H1 (cell line): ENCODE results near the gene EPB41L4B. TPM values are rescaled to one million over a fixed set of nuclear protein-coding genes. Genes with fewer than 3 reads are reported as not detected.

Experiments
- CTCF ChIA-PET: fragments of 300-600 bp; sonication (Branson Sonifier 250); formaldehyde crosslinking; loops from one replicate; lab custom pipeline; 2021; ENCODE audit not compliant: partially characterized antibody; lab: Charles Lee
- POLR2A ChIA-PET: fragments of 300-600 bp; sonication (Branson Sonifier 250); formaldehyde crosslinking; loops from one replicate; lab custom pipeline; 2021; ENCODE audit warnings: inconsistent platforms; ENCODE audit not compliant: partially characterized antibody; lab: Charles Lee
- DNase-seq, 2 experiments: peaks; one replicate each; pipeline versions ENCODE4 v3.0.0 to v3.0.0-alpha.2; 2010 to 2022; ENCODE audit warnings: low spot score in 2 of 2, low read depth in 1 of 2, mixed read lengths in 1 of 2
- FAIRE-seq: peaks from 2 replicates; lab custom pipeline; 2011; peaks lifted over from hg19 to GRCh38; lab: Jason Lieb, UNC
- H2AFZ ChIP-seq: 2 replicates; pipeline ENCODE4 v1.8.1; 2012; ENCODE audit warnings: low read length, inconsistent platforms
- H2AK5ac ChIP-seq: 2 replicates; pipeline ENCODE4 v1.6.1; 2013; ENCODE audit warnings: low read depth, low read length
- H2BK120ac ChIP-seq: replicated peaks from 2 replicates; pipeline ENCODE3; 2013; ENCODE audit warnings: low read depth, low read length, inconsistent platforms
- H2BK12ac ChIP-seq: 2 replicates; pipeline ENCODE4 v1.6.1; 2013; ENCODE audit warnings: low read depth, low read length
- H2BK15ac ChIP-seq: 2 replicates; pipeline ENCODE4 v1.6.1; 2013; ENCODE audit warnings: low read length
- H2BK20ac ChIP-seq: 2 replicates; pipeline ENCODE4 v1.6.1; 2013; ENCODE audit warnings: low read length
- H2BK5ac ChIP-seq: 2 replicates; pipeline ENCODE4 v1.6.1; 2013; ENCODE audit warnings: low read depth, low read length
- H3K14ac ChIP-seq: 2 replicates; pipeline ENCODE4 v1.6.1; 2013; ENCODE audit warnings: inconsistent platforms; ENCODE audit not compliant: insufficient read length
- H3K18ac ChIP-seq: 2 replicates; pipeline ENCODE4 v1.6.1; 2013; ENCODE audit warnings: low read length; ENCODE audit errors: extremely low read depth
- H3K23ac ChIP-seq: 2 replicates; pipeline ENCODE4 v1.6.1; 2013; ENCODE audit warnings: inconsistent platforms; ENCODE audit not compliant: insufficient read length
- H3K23me2 ChIP-seq: 2 replicates; pipeline ENCODE4 v1.6.1; 2013; ENCODE audit warnings: low read depth, low read length
- H3K27ac ChIP-seq: 2 replicates; pipeline ENCODE4 v1.6.1; 2011; ENCODE audit warnings: low read depth, low read length, inconsistent platforms
- H3K27me3 ChIP-seq, 4 experiments: replicated peaks in 1 of 4; 1 replicate in 1 of 4; 2 replicates in 3 of 4; pipeline versions ENCODE4 v1.6.1 to v1.8.1; 2011 to 2013; ENCODE audit warnings: low read length in 3 of 4, mild to moderate bottlenecking in 3 of 4, inconsistent platforms in 2 of 4, mixed read lengths in 2 of 4, moderate library complexity in 1 of 4; ENCODE audit not compliant: control insufficient read depth in 3 of 4, insufficient read depth in 3 of 4; ENCODE audit errors: extremely low read depth in 1 of 4
- H3K36me3 ChIP-seq, 4 experiments: 2 replicates each; pipeline versions ENCODE4 v1.6.1 to v1.8.1; 2011 to 2013; ENCODE audit warnings: mild to moderate bottlenecking in 4 of 4, low read length in 3 of 4, moderate library complexity in 2 of 4, control low read depth in 1 of 4, inconsistent platforms in 1 of 4; ENCODE audit not compliant: insufficient read depth in 4 of 4, control insufficient read depth in 2 of 4
- H3K4ac ChIP-seq: replicated peaks from 2 replicates; pipeline ENCODE3; 2013; ENCODE audit warnings: low read length, low read depth, mixed read lengths, inconsistent platforms; ENCODE audit not compliant: insufficient read length
- H3K4me1 ChIP-seq, 4 experiments: replicated peaks in 1 of 4; 1 replicate in 1 of 4; 2 replicates in 3 of 4; pipeline versions ENCODE4 v1.6.1 to v1.8.1; 2011 to 2013; ENCODE audit warnings: low read length in 3 of 4, inconsistent platforms in 2 of 4, mixed read lengths in 1 of 4; ENCODE audit not compliant: insufficient read depth in 4 of 4, control insufficient read depth in 3 of 4
- H3K4me2 ChIP-seq, 2 experiments: 2 replicates each; pipeline versions ENCODE4 v1.6.1 to v1.8.1; 2011 to 2013; ENCODE audit warnings: low read depth in 2 of 2, low read length in 2 of 2, control low read depth in 1 of 2, inconsistent platforms in 1 of 2, mild to moderate bottlenecking in 1 of 2; ENCODE audit not compliant: insufficient read depth in 1 of 2
- H3K4me3 ChIP-seq, 4 experiments: fragments of 200-600, 300-600 bp in 1 of 4; sonication (generic), shearing (Covaris generic), sonication (Bioruptor Twin) in 1 of 4; 2 replicates each; pipeline versions ENCODE4 v1.5.1 to v1.8.1; 2011 to 2016; ENCODE audit warnings: low read length in 4 of 4, low read depth in 3 of 4, control low read depth in 2 of 4, inconsistent platforms in 2 of 4, mild to moderate bottlenecking in 2 of 4, mixed read lengths in 1 of 4, moderate library complexity in 1 of 4; ENCODE audit not compliant: insufficient read depth in 2 of 4; ENCODE audit errors: extremely low read depth in 1 of 4
- H3K56ac ChIP-seq: replicated peaks from 2 replicates; pipeline ENCODE3; 2013; ENCODE audit warnings: low read depth, mild to moderate bottlenecking, mixed read lengths, low read length, inconsistent platforms; ENCODE audit not compliant: insufficient read length
- H3K79me1 ChIP-seq: 2 replicates; pipeline ENCODE4 v1.6.1; 2013; ENCODE audit warnings: low read depth, low read length, control low read depth
- H3K79me2 ChIP-seq, 2 experiments: 2 replicates each; pipeline versions ENCODE4 v1.6.1 to v1.8.1; 2012 to 2013; ENCODE audit warnings: low read length in 2 of 2, mild to moderate bottlenecking in 2 of 2, inconsistent platforms in 1 of 2; ENCODE audit not compliant: insufficient read depth in 2 of 2, control insufficient read depth in 1 of 2
- H3K9ac ChIP-seq, 4 experiments: replicated peaks in 1 of 4; 1 replicate in 1 of 4; 2 replicates in 3 of 4; pipeline versions ENCODE4 v1.6.1 to v1.8.1; 2011 to 2013; ENCODE audit warnings: low read depth in 3 of 4, low read length in 3 of 4, control low read depth in 2 of 4, mild to moderate bottlenecking in 2 of 4, moderate library complexity in 2 of 4, inconsistent platforms in 1 of 4; ENCODE audit errors: extremely low read depth in 1 of 4
- H3K9me3 ChIP-seq, 2 experiments: 2 replicates each; pipeline versions ENCODE4 v1.6.1 to v1.8.1; 2012 to 2013; ENCODE audit warnings: mild to moderate bottlenecking in 2 of 2, moderate library complexity in 2 of 2, control low read depth in 1 of 2, inconsistent platforms in 1 of 2, low read depth in 1 of 2, low read length in 1 of 2, mixed read lengths in 1 of 2; ENCODE audit not compliant: insufficient read depth in 2 of 2
- H4K20me1 ChIP-seq, 2 experiments: replicated peaks in 1 of 2; 2 replicates each; pipeline versions ENCODE3 to v1.8.1; 2011 to 2013; ENCODE audit warnings: inconsistent platforms in 2 of 2, low read length in 2 of 2, mild to moderate bottlenecking in 1 of 2; ENCODE audit not compliant: insufficient read depth in 2 of 2, control insufficient read depth in 1 of 2
- H4K5ac ChIP-seq: 2 replicates; pipeline ENCODE4 v1.6.1; 2013; ENCODE audit warnings: low read length, low read depth, mixed read lengths, inconsistent platforms; ENCODE audit not compliant: insufficient read length
- H4K8ac ChIP-seq: 2 replicates; pipeline ENCODE4 v1.8.0; 2013; ENCODE audit warnings: mild to moderate bottlenecking, moderate library complexity, low read length, inconsistent platforms; ENCODE audit not compliant: insufficient read depth; ENCODE audit errors: extremely low read depth
- H4K91ac ChIP-seq: replicated peaks from 2 replicates; pipeline ENCODE3; 2013; ENCODE audit warnings: low read length, mixed read lengths, inconsistent platforms; ENCODE audit not compliant: insufficient read length
- GABPA ChIP-seq: IDR thresholded peaks from 2 replicates; pipeline ENCODE4 v1.6.1; 2011; ENCODE audit warnings: mild to moderate bottlenecking, low read length, moderate library complexity, borderline replicate concordance; ENCODE audit not compliant: insufficient read depth
- MAX ChIP-seq: IDR thresholded peaks from 2 replicates; pipeline ENCODE4 v1.6.1; 2012; ENCODE audit warnings: inconsistent platforms
- NRF1 ChIP-seq: IDR thresholded peaks from 2 replicates; pipeline ENCODE4 v1.6.1; 2011; ENCODE audit warnings: mild to moderate bottlenecking, low read depth, low read length, improper control_type of control experiment
- WGBS, 2 experiments: shearing (Covaris generic) in 1 of 2; methylation state at CpG; one replicate each; pipeline versions ENCODE4 v1.1.6 to v1.1.7; 2013 to 2015; ENCODE audit warnings: low lambda C conversion rate in 2 of 2, mixed read lengths in 2 of 2, inconsistent platforms in 1 of 2, low coverage in 1 of 2, missing lambda C conversion rate in 1 of 2; ENCODE audit not compliant: insufficient replicate concordance in 2 of 2, insufficient coverage in 1 of 2, insufficient read length in 1 of 2; ENCODE audit errors: extremely low coverage in 1 of 2, missing lambda C conversion rate in 1 of 2; 5-methylcytosine and 5-hydroxymethylcytosine counted together
- polyA plus RNA-seq, 7 experiments: library from polyadenylated mRNA; depleted of rRNA in 3 of 7; stranded (reverse) in 5 of 7; unstranded in 2 of 7; fragments of >200 nt in 5 of 7; fragments of 200-250 nt in 2 of 7; gene quantifications; 1 replicate in 5 of 7; 2 replicates in 1 of 7; 4 replicates in 1 of 7; pipeline versions ENCODE4 v1.2.1 to v1.2.3, GENCODE V29; 2011 to 2013; ENCODE audit warnings: missing spikeins in 2 of 7, mixed read lengths in 2 of 7
- total RNA-seq: library from RNA; stranded (reverse); fragmentation: NEBNext Ultra II Directional; extraction: Animal tissue kit (Norgen Biotek cat#: 25700); gene quantifications from 2 replicates; pipeline ENCODE4 v1.2.1, GENCODE V29; 2021

EPB41L4B gene
- total and polyA plus RNA-seq, 2 of the 8 experiments (the other 6 are each of a cell fraction or from before 2014, with no cell fraction given) = 11.9 to 25.0 TPM

- no peak overlapping the region for H3K4me2 ChIP-seq
- H3K36me3 ChIP-seq = peaks cover 0 to 6% (median 4%) of the 10 kb centered on the region in 4 experiments; a peak in 4 of 8 replicates
- 93% methylated on average over 5 of the region's 5 CpGs; no CpG with 5 or more reads in 1 of the 2 experiments for WGBS, 2 experiments
- H4K8ac ChIP-seq = no peak overlapping the region
- H3K4ac ChIP-seq = no peak overlapping the region
- FAIRE-seq (no peak), DNase-seq (no peak)
- no peak overlapping the region for H3K14ac ChIP-seq
- H3K79me2 ChIP-seq = no peaks in the 10 kb centered on the region; a peak in 1 of 4 replicates
- H3K79me1 ChIP-seq = peaks cover 3% of the 10 kb centered on the region; the same call in 1 of the 2 replicates
- no peak overlapping the region for H4K5ac ChIP-seq
- H3K23ac ChIP-seq = no peak overlapping the region
- TF ChIP-seq MAX (no peak), GABPA (no peak), NRF1 (no peak)
- no peak overlapping the region for H3K4me3 ChIP-seq
- no peak overlapping the region for H2BK120ac ChIP-seq
- no peak overlapping the region for H3K9ac ChIP-seq
- H3K27me3 ChIP-seq = no peaks in the 10 kb centered on the region; a peak in 1 of 7 replicates
- H2BK15ac ChIP-seq = no peak overlapping the region
- H2BK5ac ChIP-seq = no peak overlapping the region
- H3K23me2 ChIP-seq = no peaks in the 10 kb centered on the region
- no peak overlapping the region for H2BK12ac ChIP-seq
- no peak overlapping the region for H3K56ac ChIP-seq
- no peak overlapping the region for H2BK20ac ChIP-seq
- H3K9me3 ChIP-seq = no peaks in the 10 kb centered on the region
- H2AFZ ChIP-seq = no peak overlapping the region
- CTCF ChIA-PET = interaction anchor here (0.7 to 1.9 kb wide), 6 partner anchors 8 to 142 kb away, joined by 3 to 7 read pairs (median 4); no protein-coding TSS in a partner anchor
- H4K91ac ChIP-seq = no peak overlapping the region
- H3K27ac ChIP-seq = no peak overlapping the region
- POLR2A ChIA-PET = interaction anchor here (0.7 to 1.1 kb wide), 2 partner anchors 33 to 56 kb away, joined by 3 read pairs; no protein-coding TSS in a partner anchor
- H2AK5ac ChIP-seq = no peak overlapping the region
- no peak overlapping the region for H3K18ac ChIP-seq
- peaks cover 2 to 3% of the 10 kb centered on the region in 2 experiments for H4K20me1 ChIP-seq
- peaks cover 0 to 6% (median 4%) of the 10 kb centered on the region in 4 experiments; a peak in 6 of 7 replicates for H3K4me1 ChIP-seq
Measured at GRCh38 chr9:109269839-109270238, 51.0 kb downstream of the EPB41L4B start.
